H1 (cell line): ENCODE data around the gene NLRP7. TPM values are rescaled to one million over a fixed set of nuclear protein-coding genes. Genes with fewer than 3 reads are reported as not detected.

Source experiments
- CTCF ChIA-PET: fragments of 300-600 bp; sonication (Branson Sonifier 250); formaldehyde crosslinking; loops from one replicate; lab custom pipeline; 2021; ENCODE audit not compliant: partially characterized antibody; lab: Charles Lee
- POLR2A ChIA-PET: fragments of 300-600 bp; sonication (Branson Sonifier 250); formaldehyde crosslinking; loops from one replicate; lab custom pipeline; 2021; ENCODE audit warnings: inconsistent platforms; ENCODE audit not compliant: partially characterized antibody; lab: Charles Lee
- DNase-seq, 2 experiments: peaks; one replicate each; pipeline versions ENCODE4 v3.0.0 to v3.0.0-alpha.2; 2010 to 2022; ENCODE audit warnings: low spot score in 2 of 2, low read depth in 1 of 2, mixed read lengths in 1 of 2
- FAIRE-seq: peaks from 2 replicates; lab custom pipeline; 2011; peaks lifted over from hg19 to GRCh38; lab: Jason Lieb, UNC
- H2AFZ ChIP-seq: 2 replicates; pipeline ENCODE4 v1.8.1; 2012; ENCODE audit warnings: low read length, inconsistent platforms
- H2AK5ac ChIP-seq: 2 replicates; pipeline ENCODE4 v1.6.1; 2013; ENCODE audit warnings: low read depth, low read length
- H2BK120ac ChIP-seq: replicated peaks from 2 replicates; pipeline ENCODE3; 2013; ENCODE audit warnings: low read depth, low read length, inconsistent platforms
- H2BK12ac ChIP-seq: 2 replicates; pipeline ENCODE4 v1.6.1; 2013; ENCODE audit warnings: low read depth, low read length
- H2BK15ac ChIP-seq: 2 replicates; pipeline ENCODE4 v1.6.1; 2013; ENCODE audit warnings: low read length
- H2BK20ac ChIP-seq: 2 replicates; pipeline ENCODE4 v1.6.1; 2013; ENCODE audit warnings: low read length
- H2BK5ac ChIP-seq: 2 replicates; pipeline ENCODE4 v1.6.1; 2013; ENCODE audit warnings: low read depth, low read length
- H3K14ac ChIP-seq: 2 replicates; pipeline ENCODE4 v1.6.1; 2013; ENCODE audit warnings: inconsistent platforms; ENCODE audit not compliant: insufficient read length
- H3K18ac ChIP-seq: 2 replicates; pipeline ENCODE4 v1.6.1; 2013; ENCODE audit warnings: low read length; ENCODE audit errors: extremely low read depth
- H3K23ac ChIP-seq: 2 replicates; pipeline ENCODE4 v1.6.1; 2013; ENCODE audit warnings: inconsistent platforms; ENCODE audit not compliant: insufficient read length
- H3K23me2 ChIP-seq: 2 replicates; pipeline ENCODE4 v1.6.1; 2013; ENCODE audit warnings: low read depth, low read length
- H3K27ac ChIP-seq: 2 replicates; pipeline ENCODE4 v1.6.1; 2011; ENCODE audit warnings: low read depth, low read length, inconsistent platforms
- H3K27me3 ChIP-seq, 4 experiments: replicated peaks in 1 of 4; 1 replicate in 1 of 4; 2 replicates in 3 of 4; pipeline versions ENCODE4 v1.6.1 to v1.8.1; 2011 to 2013; ENCODE audit warnings: low read length in 3 of 4, mild to moderate bottlenecking in 3 of 4, inconsistent platforms in 2 of 4, mixed read lengths in 2 of 4, moderate library complexity in 1 of 4; ENCODE audit not compliant: control insufficient read depth in 3 of 4, insufficient read depth in 3 of 4; ENCODE audit errors: extremely low read depth in 1 of 4
- H3K36me3 ChIP-seq, 4 experiments: 2 replicates each; pipeline versions ENCODE4 v1.6.1 to v1.8.1; 2011 to 2013; ENCODE audit warnings: mild to moderate bottlenecking in 4 of 4, low read length in 3 of 4, moderate library complexity in 2 of 4, control low read depth in 1 of 4, inconsistent platforms in 1 of 4; ENCODE audit not compliant: insufficient read depth in 4 of 4, control insufficient read depth in 2 of 4
- H3K4ac ChIP-seq: replicated peaks from 2 replicates; pipeline ENCODE3; 2013; ENCODE audit warnings: low read length, low read depth, mixed read lengths, inconsistent platforms; ENCODE audit not compliant: insufficient read length
- H3K4me1 ChIP-seq, 4 experiments: replicated peaks in 1 of 4; 1 replicate in 1 of 4; 2 replicates in 3 of 4; pipeline versions ENCODE4 v1.6.1 to v1.8.1; 2011 to 2013; ENCODE audit warnings: low read length in 3 of 4, inconsistent platforms in 2 of 4, mixed read lengths in 1 of 4; ENCODE audit not compliant: insufficient read depth in 4 of 4, control insufficient read depth in 3 of 4
- H3K4me2 ChIP-seq, 2 experiments: 2 replicates each; pipeline versions ENCODE4 v1.6.1 to v1.8.1; 2011 to 2013; ENCODE audit warnings: low read depth in 2 of 2, low read length in 2 of 2, control low read depth in 1 of 2, inconsistent platforms in 1 of 2, mild to moderate bottlenecking in 1 of 2; ENCODE audit not compliant: insufficient read depth in 1 of 2
- H3K4me3 ChIP-seq, 4 experiments: fragments of 200-600, 300-600 bp in 1 of 4; sonication (generic), shearing (Covaris generic), sonication (Bioruptor Twin) in 1 of 4; 2 replicates each; pipeline versions ENCODE4 v1.5.1 to v1.8.1; 2011 to 2016; ENCODE audit warnings: low read length in 4 of 4, low read depth in 3 of 4, control low read depth in 2 of 4, inconsistent platforms in 2 of 4, mild to moderate bottlenecking in 2 of 4, mixed read lengths in 1 of 4, moderate library complexity in 1 of 4; ENCODE audit not compliant: insufficient read depth in 2 of 4; ENCODE audit errors: extremely low read depth in 1 of 4
- H3K56ac ChIP-seq: replicated peaks from 2 replicates; pipeline ENCODE3; 2013; ENCODE audit warnings: low read depth, mild to moderate bottlenecking, mixed read lengths, low read length, inconsistent platforms; ENCODE audit not compliant: insufficient read length
- H3K79me1 ChIP-seq: 2 replicates; pipeline ENCODE4 v1.6.1; 2013; ENCODE audit warnings: low read depth, low read length, control low read depth
- H3K79me2 ChIP-seq, 2 experiments: 2 replicates each; pipeline versions ENCODE4 v1.6.1 to v1.8.1; 2012 to 2013; ENCODE audit warnings: low read length in 2 of 2, mild to moderate bottlenecking in 2 of 2, inconsistent platforms in 1 of 2; ENCODE audit not compliant: insufficient read depth in 2 of 2, control insufficient read depth in 1 of 2
- H3K9ac ChIP-seq, 4 experiments: replicated peaks in 1 of 4; 1 replicate in 1 of 4; 2 replicates in 3 of 4; pipeline versions ENCODE4 v1.6.1 to v1.8.1; 2011 to 2013; ENCODE audit warnings: low read depth in 3 of 4, low read length in 3 of 4, control low read depth in 2 of 4, mild to moderate bottlenecking in 2 of 4, moderate library complexity in 2 of 4, inconsistent platforms in 1 of 4; ENCODE audit errors: extremely low read depth in 1 of 4
- H3K9me3 ChIP-seq, 2 experiments: 2 replicates each; pipeline versions ENCODE4 v1.6.1 to v1.8.1; 2012 to 2013; ENCODE audit warnings: mild to moderate bottlenecking in 2 of 2, moderate library complexity in 2 of 2, control low read depth in 1 of 2, inconsistent platforms in 1 of 2, low read depth in 1 of 2, low read length in 1 of 2, mixed read lengths in 1 of 2; ENCODE audit not compliant: insufficient read depth in 2 of 2
- H4K20me1 ChIP-seq, 2 experiments: replicated peaks in 1 of 2; 2 replicates each; pipeline versions ENCODE3 to v1.8.1; 2011 to 2013; ENCODE audit warnings: inconsistent platforms in 2 of 2, low read length in 2 of 2, mild to moderate bottlenecking in 1 of 2; ENCODE audit not compliant: insufficient read depth in 2 of 2, control insufficient read depth in 1 of 2
- H4K5ac ChIP-seq: 2 replicates; pipeline ENCODE4 v1.6.1; 2013; ENCODE audit warnings: low read length, low read depth, mixed read lengths, inconsistent platforms; ENCODE audit not compliant: insufficient read length
- H4K8ac ChIP-seq: 2 replicates; pipeline ENCODE4 v1.8.0; 2013; ENCODE audit warnings: mild to moderate bottlenecking, moderate library complexity, low read length, inconsistent platforms; ENCODE audit not compliant: insufficient read depth; ENCODE audit errors: extremely low read depth
- H4K91ac ChIP-seq: replicated peaks from 2 replicates; pipeline ENCODE3; 2013; ENCODE audit warnings: low read length, mixed read lengths, inconsistent platforms; ENCODE audit not compliant: insufficient read length
- KDM5A ChIP-seq: fragments of 200-600 bp; IDR thresholded peaks from 2 replicates; pipeline ENCODE4 v1.7.1; 2012; ENCODE audit warnings: mild to moderate bottlenecking, low read length, inconsistent platforms, mixed read lengths
- RAD21 ChIP-seq, 2 experiments: IDR thresholded peaks in 1 of 2; conservative IDR thresholded peaks in 1 of 2; 2 replicates each; pipeline ENCODE4 v1.6.1; 2011; ENCODE audit warnings: low read depth in 2 of 2, low read length in 2 of 2, improper control_type of control experiment in 1 of 2, inconsistent platforms in 1 of 2, mild to moderate bottlenecking in 1 of 2, moderate library complexity in 1 of 2
- SRF ChIP-seq: IDR thresholded peaks from 2 replicates; pipeline ENCODE4 v1.6.1; 2011; ENCODE audit warnings: mild to moderate bottlenecking, low read depth, low read length, moderate library complexity
- WGBS, 2 experiments: shearing (Covaris generic) in 1 of 2; methylation state at CpG; one replicate each; pipeline versions ENCODE4 v1.1.6 to v1.1.7; 2013 to 2015; ENCODE audit warnings: low lambda C conversion rate in 2 of 2, mixed read lengths in 2 of 2, inconsistent platforms in 1 of 2, low coverage in 1 of 2, missing lambda C conversion rate in 1 of 2; ENCODE audit not compliant: insufficient replicate concordance in 2 of 2, insufficient coverage in 1 of 2, insufficient read length in 1 of 2; ENCODE audit errors: extremely low coverage in 1 of 2, missing lambda C conversion rate in 1 of 2; 5-methylcytosine and 5-hydroxymethylcytosine counted together
- polyA plus RNA-seq, 7 experiments: library from polyadenylated mRNA; depleted of rRNA in 3 of 7; stranded (reverse) in 5 of 7; unstranded in 2 of 7; fragments of >200 nt in 5 of 7; fragments of 200-250 nt in 2 of 7; gene quantifications; 1 replicate in 5 of 7; 2 replicates in 1 of 7; 4 replicates in 1 of 7; pipeline versions ENCODE4 v1.2.1 to v1.2.3, GENCODE V29; 2011 to 2013; ENCODE audit warnings: missing spikeins in 2 of 7, mixed read lengths in 2 of 7
- total RNA-seq: library from RNA; stranded (reverse); fragmentation: NEBNext Ultra II Directional; extraction: Animal tissue kit (Norgen Biotek cat#: 25700); gene quantifications from 2 replicates; pipeline ENCODE4 v1.2.1, GENCODE V29; 2021
- TF ChIP-seq, protein P1 (sequence below): IDR thresholded peaks from 2 replicates; pipeline ENCODE4 v1.6.1; 2012; ENCODE audit warnings: inconsistent platforms

Gene NLRP7
- total and polyA plus RNA-seq, 2 of the 8 experiments (the other 6 are each of a cell fraction or from before 2014, with no cell fraction given), result 0.91 to 1.2 TPM

DNA sequence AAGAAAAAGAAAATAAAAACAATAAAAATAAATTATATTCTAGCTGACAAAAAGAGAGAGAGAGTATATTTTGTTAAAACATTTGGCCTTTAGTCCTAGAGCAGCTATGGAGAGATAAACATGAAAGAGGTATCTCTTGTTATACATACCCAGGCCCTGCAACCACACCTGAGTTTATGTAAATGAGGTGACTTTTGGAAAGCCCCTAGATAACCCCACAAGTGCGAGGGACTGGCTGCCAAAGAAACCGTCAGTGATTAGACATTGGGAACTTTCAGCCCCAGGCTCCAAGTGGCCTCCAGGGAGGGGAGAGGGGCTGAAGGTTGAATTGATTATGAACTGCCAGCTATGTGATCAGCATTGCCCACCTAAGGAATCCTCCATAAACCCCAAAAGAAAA lies 2.1 kb upstream of the NLRP7 start:
- H3K4me3 ChIP-seq, result no peak overlapping the region
- H2BK120ac ChIP-seq, result no peak overlapping the region
- FAIRE-seq, result no peak
- H3K9ac ChIP-seq, result no peak overlapping the region
- no peak overlapping the region for H3K4me2 ChIP-seq
- H3K4me1 ChIP-seq, result peaks cover 0 to 5% (median 2%) of the 10 kb centered on the region in 4 experiments; a peak in 2 of 7 replicates
- no peaks in the 10 kb centered on the region; a peak in 1 of 4 replicates for H3K9me3 ChIP-seq
- no peak overlapping the region for H2BK12ac ChIP-seq
- TF ChIP-seq KDM5A (no peak), RAD21 (IDR thresholded peaks at IDR 0.05 in 1 of 2, conservative IDR thresholded peaks at IDR 0.05 in 1 of 2; ENCODE audit: low read depth in 2 of 2, low read length in 2 of 2) (no peak), SRF (no peak)
- TF ChIP-seq, protein P1, sequence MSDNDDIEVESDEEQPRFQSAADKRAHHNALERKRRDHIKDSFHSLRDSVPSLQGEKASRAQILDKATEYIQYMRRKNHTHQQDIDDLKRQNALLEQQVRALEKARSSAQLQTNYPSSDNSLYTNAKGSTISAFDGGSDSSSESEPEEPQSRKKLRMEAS, result no peak
- TF ChIP-seq, all 59 proteins: peak for 0
- no peak overlapping the region for H2AFZ ChIP-seq
- no peak overlapping the region for H4K5ac ChIP-seq
- no peak overlapping the region for H3K14ac ChIP-seq
- H3K23me2 ChIP-seq, result no peaks in the 10 kb centered on the region
- H3K27ac ChIP-seq, result no peak overlapping the region
- no peak overlapping the region for H4K8ac ChIP-seq
- H3K36me3 ChIP-seq, result no peaks in the 10 kb centered on the region
- H3K23ac ChIP-seq, result no peak overlapping the region
- H3K4ac ChIP-seq, result no peak overlapping the region
- no peak overlapping the region for H2BK5ac ChIP-seq
- ChIA-PET POLR2A (no interaction called here), CTCF (interaction anchor here (0.9 kb wide), 1 partner anchor 36 kb away, joined by 4 read pairs; no protein-coding TSS in a partner anchor)
- peak overlapping the region; percentile 88; the same call in 1 of the 2 replicates for H2BK15ac ChIP-seq
- no peaks in the 10 kb centered on the region for H3K79me2 ChIP-seq
- no peak overlapping the region for H2BK20ac ChIP-seq
- no peak overlapping the region for H3K18ac ChIP-seq
- H4K91ac ChIP-seq, result no peak overlapping the region
- no peaks in the 10 kb centered on the region for H3K79me1 ChIP-seq
- no peak overlapping the region for H2AK5ac ChIP-seq
- H3K56ac ChIP-seq, result no peak overlapping the region
- 76% methylated on average over 2 of the region's 2 CpGs; no CpG with 5 or more reads in 1 of the 2 experiments for WGBS, 2 experiments
- no peaks in the 10 kb centered on the region; a peak in 1 of 7 replicates for H3K27me3 ChIP-seq
- no peak for DNase-seq
- no peaks in the 10 kb centered on the region for H4K20me1 ChIP-seq
